Tibial artery (tissue), 4 donors: Measurements from ENCODE around the gene MIPOL1.

Source experiments
- DNase-seq, 2 donors: peaks; one replicate each; pipeline ENCODE4 v3.0.0-alpha.2; 2019
- H3K27ac ChIP-seq, 2 donors: fragments of 200-600 bp; sonication (generic) in 1 of 2; 1 replicate in 1 of 2; 2 replicates in 1 of 2; pipeline ENCODE4 v1.5.1; 2018 to 2019; ENCODE audit warnings: mild to moderate bottlenecking in 1 of 2
- H3K27me3 ChIP-seq, 2 donors: fragments of 200-600 bp; sonication (generic) in 1 of 2; one replicate each; pipeline versions ENCODE4 v1.5.1 to v1.6.0; 2016 to 2019
- H3K36me3 ChIP-seq, 3 donors: fragments of 200-600 bp; sonication (generic) in 2 of 3; one replicate each; pipeline ENCODE4 v1.5.1; 2016 to 2019; ENCODE audit warnings: mild to moderate bottlenecking in 2 of 3
- H3K4me1 ChIP-seq, 4 donors: fragments of 200-600 bp; sonication (generic) in 2 of 4; 1 replicate in 3 of 4; 2 replicates in 1 of 4; pipeline ENCODE4 v1.5.1; 2016 to 2019
- H3K4me3 ChIP-seq, 2 donors: fragments of 200-600 bp; sonication (generic) in 1 of 2; 1 replicate in 1 of 2; 2 replicates in 1 of 2; pipeline ENCODE4 v1.5.1; 2018 to 2019; ENCODE audit warnings: mild to moderate bottlenecking in 2 of 2
- H3K9me3 ChIP-seq, 3 donors: fragments of 200-600 bp; sonication (generic) in 1 of 3; one replicate each; pipeline ENCODE4 v1.5.1; 2016 to 2019
- intact Hi-C: fragments of 100-400 bp; cut with DNase I; formaldehyde crosslinking; loops from one replicate; pipeline ENCODE4 v1.15.0; 2023; ENCODE audit warnings: low total_unique reads
- TF ChIP-seq, protein P1 (sequence below), 2 experiments: fragments of 200-600 bp in 1 of 2; fragments of 450-650 bp in 1 of 2; IDR thresholded peaks; one replicate each; pipeline ENCODE4 v1.5.1; 2017 to 2019; ENCODE audit warnings: antibody characterized with exemption in 2 of 2, mild to moderate bottlenecking in 1 of 2, moderate library complexity in 1 of 2

Gene MIPOL1

DNA sequence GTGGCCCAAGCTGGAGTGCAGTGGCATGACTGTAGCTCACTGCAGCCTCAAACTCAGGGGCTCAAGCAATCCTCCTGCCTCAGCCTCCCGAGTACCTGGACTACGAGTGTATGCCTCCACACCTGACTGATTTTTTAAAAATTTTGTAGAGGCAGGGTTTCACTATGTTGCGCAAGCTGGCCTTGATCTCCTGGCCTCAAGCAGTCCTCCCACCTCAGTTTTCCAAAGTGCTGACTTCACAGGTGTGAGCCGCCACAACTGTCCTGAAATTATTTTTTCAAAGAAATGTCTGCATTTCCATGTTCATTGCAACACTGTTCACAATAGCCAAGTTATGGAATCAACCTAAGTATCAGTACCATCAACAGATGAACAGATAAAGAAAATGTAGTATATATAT lies 285.9 kb downstream of the MIPOL1 start:
- no peaks in the 10 kb centered on the region for H3K36me3 ChIP-seq
- no peak overlapping the region for H3K27ac ChIP-seq
- TF ChIP-seq, protein P1, sequence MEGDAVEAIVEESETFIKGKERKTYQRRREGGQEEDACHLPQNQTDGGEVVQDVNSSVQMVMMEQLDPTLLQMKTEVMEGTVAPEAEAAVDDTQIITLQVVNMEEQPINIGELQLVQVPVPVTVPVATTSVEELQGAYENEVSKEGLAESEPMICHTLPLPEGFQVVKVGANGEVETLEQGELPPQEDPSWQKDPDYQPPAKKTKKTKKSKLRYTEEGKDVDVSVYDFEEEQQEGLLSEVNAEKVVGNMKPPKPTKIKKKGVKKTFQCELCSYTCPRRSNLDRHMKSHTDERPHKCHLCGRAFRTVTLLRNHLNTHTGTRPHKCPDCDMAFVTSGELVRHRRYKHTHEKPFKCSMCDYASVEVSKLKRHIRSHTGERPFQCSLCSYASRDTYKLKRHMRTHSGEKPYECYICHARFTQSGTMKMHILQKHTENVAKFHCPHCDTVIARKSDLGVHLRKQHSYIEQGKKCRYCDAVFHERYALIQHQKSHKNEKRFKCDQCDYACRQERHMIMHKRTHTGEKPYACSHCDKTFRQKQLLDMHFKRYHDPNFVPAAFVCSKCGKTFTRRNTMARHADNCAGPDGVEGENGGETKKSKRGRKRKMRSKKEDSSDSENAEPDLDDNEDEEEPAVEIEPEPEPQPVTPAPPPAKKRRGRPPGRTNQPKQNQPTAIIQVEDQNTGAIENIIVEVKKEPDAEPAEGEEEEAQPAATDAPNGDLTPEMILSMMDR (IDR thresholded peaks at IDR 0.05) = no peak
- H3K9me3 ChIP-seq = peaks cover 0 to 6% (median 4%) of the 10 kb centered on the region in 3 donors
- H3K27me3 ChIP-seq = no peaks in the 10 kb centered on the region
- intact Hi-C loops = no loop called here
- no peak for DNase-seq
- no peaks in the 10 kb centered on the region for H3K4me1 ChIP-seq
- no peak overlapping the region for H3K4me3 ChIP-seq

DNA sequence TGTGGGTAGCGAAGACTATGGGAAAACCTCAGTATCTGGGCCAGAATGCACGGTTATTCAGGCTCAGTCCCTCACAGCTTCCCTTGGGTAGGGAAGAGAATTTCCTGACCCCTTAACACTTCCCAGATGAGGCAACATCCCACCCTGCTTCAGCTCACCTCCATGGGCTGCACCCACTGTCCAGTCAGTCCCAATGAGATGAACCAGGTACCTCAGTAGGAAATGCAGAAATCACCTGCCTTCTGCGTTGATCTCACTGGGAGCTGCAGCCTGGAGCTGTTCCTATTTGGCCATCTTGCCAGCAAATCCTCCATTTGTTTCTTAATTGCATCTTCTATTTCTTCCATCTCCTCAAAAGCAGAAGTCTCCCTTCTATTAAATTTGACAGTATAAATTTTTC lies 292.9 kb downstream of the MIPOL1 start:
- Histone ChIP-seq H3K9me3 (peaks cover 0 to 6% (median 4%) of the 10 kb centered on the region in 3 donors), H3K27me3 (no peaks in the 10 kb centered on the region), H3K4me1 (no peaks in the 10 kb centered on the region), H3K36me3 (no peaks in the 10 kb centered on the region), H3K4me3 (no peak overlapping the region), H3K27ac (no peak overlapping the region)
- DNase-seq = no peak
- intact Hi-C loops = loop anchor here (1.0 kb wide), 1 partner anchor 11 kb away; no protein-coding TSS in a partner anchor
- TF ChIP-seq, protein P1 (IDR thresholded peaks at IDR 0.05) = no peak

DNA sequence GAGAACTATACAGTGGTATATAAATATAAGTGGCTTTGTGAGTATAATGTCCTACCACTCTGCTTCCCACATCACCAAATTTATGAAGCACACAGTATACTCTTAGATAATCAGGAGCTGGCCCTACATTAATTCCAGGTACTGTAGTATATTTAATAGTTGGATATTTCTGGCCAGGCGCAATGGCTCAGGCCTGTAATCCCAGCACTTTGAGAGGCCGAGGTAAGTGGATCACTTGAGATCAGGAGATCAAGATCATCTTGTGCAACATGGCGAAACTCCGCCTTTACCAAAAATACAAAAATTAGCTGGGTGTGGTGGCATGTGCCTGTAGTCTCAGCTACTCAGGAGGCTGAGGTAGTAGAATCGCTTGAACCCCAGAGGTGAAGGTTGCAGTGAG lies 293.3 kb downstream of the MIPOL1 start:
- DNase-seq = no peak
- intact Hi-C loops = no loop called here
- TF ChIP-seq, protein P1 (IDR thresholded peaks at IDR 0.05) = no peak

DNA sequence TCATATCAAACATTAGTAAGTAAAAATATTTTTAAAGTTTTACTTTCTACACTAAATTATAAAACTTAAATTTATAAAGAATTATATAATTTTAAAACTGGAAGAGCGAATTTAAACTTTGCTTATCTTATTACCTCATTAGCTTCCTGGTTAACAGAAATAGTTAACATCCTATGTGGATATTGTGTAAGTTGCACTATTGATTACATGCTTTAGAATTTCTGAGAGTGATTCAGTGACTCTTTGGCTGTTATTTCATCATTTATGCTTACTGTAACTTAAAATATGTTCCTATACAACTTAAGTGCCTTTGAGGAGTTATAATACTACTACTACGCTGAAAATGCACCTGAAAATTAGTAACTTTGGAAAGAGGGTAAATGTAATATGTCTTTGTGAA lies 295.9 kb downstream of the MIPOL1 start:
- H3K4me1 ChIP-seq = no peaks in the 10 kb centered on the region
- H3K4me3 ChIP-seq = no peak overlapping the region
- no peak overlapping the region for H3K27ac ChIP-seq
- intact Hi-C loops = no loop called here
- no peak for DNase-seq
- no peaks in the 10 kb centered on the region for H3K9me3 ChIP-seq
- TF ChIP-seq, protein P1 (IDR thresholded peaks at IDR 0.05) = no peak
- H3K27me3 ChIP-seq = no peaks in the 10 kb centered on the region
- H3K36me3 ChIP-seq = no peaks in the 10 kb centered on the region

More for the DNA sequence above, 293.3 kb downstream of the MIPOL1 start:
- Histone ChIP-seq H3K36me3 (no peaks in the 10 kb centered on the region), H3K4me3 (no peak overlapping the region), H3K27ac (no peak overlapping the region), H3K4me1 (no peaks in the 10 kb centered on the region), H3K9me3 (peaks cover 0 to 6% (median 4%) of the 10 kb centered on the region in 3 donors), H3K27me3 (no peaks in the 10 kb centered on the region)

DNA sequence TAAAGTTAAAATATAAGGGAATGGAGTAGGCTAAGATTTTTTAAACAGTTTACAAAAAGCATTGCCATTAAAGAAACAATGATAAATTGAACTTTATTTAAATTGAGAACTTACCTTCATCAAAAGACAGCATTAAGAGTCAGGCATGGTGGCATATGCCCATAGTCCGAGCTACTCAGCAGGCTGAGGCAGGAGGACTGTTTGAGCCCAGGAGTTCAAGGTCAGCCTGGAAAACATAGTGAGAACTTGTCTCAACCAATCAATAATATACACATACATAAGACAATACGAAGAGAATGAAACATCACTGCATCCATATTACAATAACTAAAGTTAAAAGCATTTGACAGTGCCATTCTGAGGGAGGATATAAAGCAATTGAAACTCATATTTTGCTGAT lies 299.7 kb downstream of the MIPOL1 start:
- no peak overlapping the region for H3K27ac ChIP-seq
- H3K4me3 ChIP-seq = no peak overlapping the region
- H3K9me3 ChIP-seq = no peaks in the 10 kb centered on the region
- DNase-seq = no peak
- H3K36me3 ChIP-seq = peaks cover 5 to 22% (median 17%) of the 10 kb centered on the region in 3 donors
- TF ChIP-seq, protein P1 (IDR thresholded peaks at IDR 0.05) = no peak
- no peaks in the 10 kb centered on the region for H3K4me1 ChIP-seq
- intact Hi-C loops = no loop called here
- H3K27me3 ChIP-seq = no peaks in the 10 kb centered on the region

DNA sequence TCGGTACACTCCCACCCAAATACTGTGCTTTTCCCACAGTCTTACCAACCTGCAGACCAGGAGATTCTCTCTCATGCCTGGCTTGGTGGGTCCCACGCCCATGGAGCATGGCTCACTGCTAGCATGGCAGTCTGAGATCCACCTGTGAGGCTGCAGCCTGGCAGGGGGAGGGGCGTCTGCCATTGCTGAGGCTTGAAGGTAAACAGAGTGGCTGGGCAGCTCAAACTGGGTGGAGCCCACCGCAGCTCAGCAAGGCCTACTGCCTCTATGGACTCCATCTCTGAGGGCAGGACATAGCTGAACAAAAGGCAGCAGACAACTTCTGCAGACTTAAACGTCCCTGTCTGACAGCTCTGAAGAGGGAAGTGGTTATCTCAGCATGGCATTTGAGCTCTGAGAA lies 304.1 kb downstream of the MIPOL1 start:
- H3K4me3 ChIP-seq = no peak overlapping the region
- intact Hi-C loops = loop anchor here (1.0 kb wide), 1 partner anchor 12 kb away; no protein-coding TSS in a partner anchor
- DNase-seq = no peak
- peaks cover 5 to 22% (median 17%) of the 10 kb centered on the region in 3 donors for H3K36me3 ChIP-seq
- H3K4me1 ChIP-seq = no peaks in the 10 kb centered on the region
- H3K9me3 ChIP-seq = no peaks in the 10 kb centered on the region
- TF ChIP-seq, protein P1 (IDR thresholded peaks at IDR 0.05) = no peak
- H3K27me3 ChIP-seq = no peaks in the 10 kb centered on the region
- no peak overlapping the region for H3K27ac ChIP-seq
